NCI-H446 (cell line): Measurements from ENCODE around the gene ZNF423.

Source experiments
- DNase-seq, 2 experiments: peaks; one replicate each; lab custom pipeline; 2025; lab: John Stamatoyannopoulos, UW

The ZNF423 gene

GRCh38 chr16:49552313-49552928 is 303.5 kb downstream of the ZNF423 start:
- no peak for DNase-seq

GRCh38 chr16:49550666-49551065 is 305.2 kb downstream of the ZNF423 start:
- no peak for DNase-seq

- DNase-seq: no peak
Measured at GRCh38 chr16:49550140-49550539, 305.8 kb downstream of the ZNF423 start.

GRCh38 chr16:49548325-49548970 is 307.5 kb downstream of the ZNF423 start:
- no peak for DNase-seq

GRCh38 chr16:49547448-49547847 is 308.5 kb downstream of the ZNF423 start:
- DNase-seq: no peak

- no peak for DNase-seq
Measured at GRCh38 chr16:49546735-49547134, 309.2 kb downstream of the ZNF423 start.

- no peak for DNase-seq
Measured at GRCh38 chr16:49545741-49546448, 310.0 kb downstream of the ZNF423 start.

GRCh38 chr16:49545243-49545642 is 310.7 kb downstream of the ZNF423 start:
- DNase-seq: no peak

- DNase-seq: no peak
Measured at GRCh38 chr16:49544828-49545227, 311.1 kb downstream of the ZNF423 start.

GRCh38 chr16:49543631-49543946 is 312.3 kb downstream of the ZNF423 start:
- no peak for DNase-seq

- DNase-seq: no peak
Measured at GRCh38 chr16:49542946-49543630, 312.8 kb downstream of the ZNF423 start.

GRCh38 chr16:49542391-49542891 is 313.5 kb downstream of the ZNF423 start:
- DNase-seq: peak in 1 of 2 experiments; percentile 50

- DNase-seq: no peak
Measured at GRCh38 chr16:49540836-49541235, 315.1 kb downstream of the ZNF423 start.

GRCh38 chr16:49539758-49540157 is 316.2 kb downstream of the ZNF423 start:
- no peak for DNase-seq

GRCh38 chr16:49537924-49538459 is 317.9 kb downstream of the ZNF423 start:
- DNase-seq: no peak

GRCh38 chr16:49534901-49535610 is 320.9 kb downstream of the ZNF423 start:
- DNase-seq: no peak

GRCh38 chr16:49533422-49533821 is 322.5 kb downstream of the ZNF423 start:
- DNase-seq: no peak

GRCh38 chr16:49532873-49533272 is 323.0 kb downstream of the ZNF423 start:
- no peak for DNase-seq

GRCh38 chr16:49531931-49532840 is 323.7 kb downstream of the ZNF423 start:
- no peak for DNase-seq

- DNase-seq: no peak
Measured at GRCh38 chr16:49531425-49531824, 324.5 kb downstream of the ZNF423 start.
